Caco-2 (cell line): Measurements from ENCODE around the gene IFI16. TPM values are rescaled to one million over a fixed set of nuclear protein-coding genes. Genes with fewer than 3 reads are reported as not detected.

Source experiments
- BruUV-seq: library from RNA; stranded (reverse); fragments of 400-500 nt; replicated peaks from 2 replicates; lab custom pipeline; 2021; lab: Mats Ljungman, UMichigan
- CTCF ChIA-PET: fragments of 300-600 bp; sonication (Branson Sonifier 250); formaldehyde crosslinking; loops from one replicate; lab custom pipeline; 2022; ENCODE audit warnings: antibody characterized with exemption; lab: Charles Lee
- POLR2A ChIA-PET: fragments of 300-600 bp; sonication (Branson Sonifier 250); formaldehyde crosslinking; loops from one replicate; lab custom pipeline; 2022; ENCODE audit warnings: antibody characterized with exemption; lab: Charles Lee
- DNase-seq, 2 experiments: peaks; one replicate each; pipeline versions ENCODE4 v3.0.0 to v3.0.0-alpha.2; 2020 to 2022
- H3K27me3 ChIP-seq: replicated peaks from 2 replicates; pipeline ENCODE4 v1.6.0; 2011; ENCODE audit warnings: low read length; ENCODE audit not compliant: control insufficient read depth, insufficient read depth
- H3K36me3 ChIP-seq: 2 replicates; pipeline ENCODE4 v1.5.1; 2011; ENCODE audit warnings: low read length; ENCODE audit not compliant: control insufficient read depth, insufficient read depth
- H3K4me1 ChIP-seq: fragments of 250-450 bp; sonication (Bioruptor Pico); 2 replicates; pipeline ENCODE4 v1.5.1; 2020; ENCODE audit warnings: mild to moderate bottlenecking
- H3K4me3 ChIP-seq: 2 replicates; pipeline ENCODE4 v1.5.1; 2011; ENCODE audit warnings: low read depth, mild to moderate bottlenecking, control low read depth, low read length
- H3K9me3 ChIP-seq: fragments of 250-450 bp; sonication (Bioruptor Pico); 2 replicates; pipeline ENCODE4 v1.5.1; 2020; ENCODE audit warnings: mild to moderate bottlenecking, moderate library complexity
- H3K27ac Mint-ChIP-seq: one replicate; pipeline ENCODE4 v1.8.0; 2022; ENCODE audit warnings: mixed read lengths; ENCODE audit not compliant: unreplicated experiment
- H3K27me3 Mint-ChIP-seq: one replicate; pipeline ENCODE4 v1.8.0; 2022; ENCODE audit warnings: mixed read lengths; ENCODE audit not compliant: insufficient read depth, unreplicated experiment
- H3K36me3 Mint-ChIP-seq: one replicate; pipeline ENCODE4 v1.8.0; 2022; ENCODE audit warnings: mild to moderate bottlenecking, mixed read lengths; ENCODE audit not compliant: insufficient read depth, unreplicated experiment
- H3K4me1 Mint-ChIP-seq: one replicate; pipeline ENCODE4 v1.8.0; 2022; ENCODE audit warnings: low read depth, mixed read lengths; ENCODE audit not compliant: unreplicated experiment
- H3K4me3 Mint-ChIP-seq: one replicate; pipeline ENCODE4 v1.8.0; 2022; ENCODE audit warnings: mild to moderate bottlenecking, moderate library complexity, mixed read lengths; ENCODE audit not compliant: unreplicated experiment
- H3K9me3 Mint-ChIP-seq: one replicate; pipeline ENCODE4 v1.8.0; 2022; ENCODE audit warnings: mixed read lengths; ENCODE audit not compliant: unreplicated experiment
- intact Hi-C: fragments of 100-400 bp; cut with micrococcal nuclease; formaldehyde crosslinking; loops from one replicate; pipeline ENCODE4 v1.10.0; 2022; ENCODE audit not compliant: unreplicated experiment
- total RNA-seq: library from RNA; stranded (reverse); gene quantifications from 2 replicates; pipeline ENCODE4 v1.2.3, GENCODE V29; 2022
- TF ChIP-seq, protein P1 (sequence below), 2 experiments: fragments of 200-600 bp in 1 of 2; IDR thresholded peaks; 1 replicate in 1 of 2; 2 replicates in 1 of 2; pipeline versions ENCODE4 v1.5.1 to v1.8.0; 2011 to 2022; ENCODE audit warnings: antibody characterized with exemption in 1 of 2, control low read depth in 1 of 2, inconsistent platforms in 1 of 2, low read depth in 1 of 2, low read length in 1 of 2, mild to moderate bottlenecking in 1 of 2, moderate library complexity in 1 of 2; ENCODE audit not compliant: insufficient read depth in 1 of 2, severe bottlenecking in 1 of 2, unreplicated experiment in 1 of 2

Gene IFI16
- total RNA-seq, 1 experiment from 2014 or later: not detected

- CTCF ChIA-PET: no interaction called here
- intact Hi-C loops: no loop called here
- Histone ChIP-seq H3K4me3 (no peak overlapping the region), H3K4me1 (no peaks in the 10 kb centered on the region), H3K36me3 (no peaks in the 10 kb centered on the region), H3K9me3 (no peaks in the 10 kb centered on the region), H3K27me3 (no peaks in the 10 kb centered on the region)
- peaks cover 8% of the 10 kb centered on the region for H3K27me3 Mint-ChIP-seq
- H3K4me1 Mint-ChIP-seq: no peaks in the 10 kb centered on the region
- no peak overlapping the region for H3K27ac Mint-ChIP-seq
- no peak for DNase-seq
- TF ChIP-seq, protein P1, sequence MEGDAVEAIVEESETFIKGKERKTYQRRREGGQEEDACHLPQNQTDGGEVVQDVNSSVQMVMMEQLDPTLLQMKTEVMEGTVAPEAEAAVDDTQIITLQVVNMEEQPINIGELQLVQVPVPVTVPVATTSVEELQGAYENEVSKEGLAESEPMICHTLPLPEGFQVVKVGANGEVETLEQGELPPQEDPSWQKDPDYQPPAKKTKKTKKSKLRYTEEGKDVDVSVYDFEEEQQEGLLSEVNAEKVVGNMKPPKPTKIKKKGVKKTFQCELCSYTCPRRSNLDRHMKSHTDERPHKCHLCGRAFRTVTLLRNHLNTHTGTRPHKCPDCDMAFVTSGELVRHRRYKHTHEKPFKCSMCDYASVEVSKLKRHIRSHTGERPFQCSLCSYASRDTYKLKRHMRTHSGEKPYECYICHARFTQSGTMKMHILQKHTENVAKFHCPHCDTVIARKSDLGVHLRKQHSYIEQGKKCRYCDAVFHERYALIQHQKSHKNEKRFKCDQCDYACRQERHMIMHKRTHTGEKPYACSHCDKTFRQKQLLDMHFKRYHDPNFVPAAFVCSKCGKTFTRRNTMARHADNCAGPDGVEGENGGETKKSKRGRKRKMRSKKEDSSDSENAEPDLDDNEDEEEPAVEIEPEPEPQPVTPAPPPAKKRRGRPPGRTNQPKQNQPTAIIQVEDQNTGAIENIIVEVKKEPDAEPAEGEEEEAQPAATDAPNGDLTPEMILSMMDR (IDR thresholded peaks at IDR 0.05; ENCODE audit: insufficient read depth in 1 of 2, low read depth in 1 of 2, low read length in 1 of 2, severe bottlenecking in 1 of 2, unreplicated experiment in 1 of 2): no peak
- no peaks in the 10 kb centered on the region for H3K36me3 Mint-ChIP-seq
- BruUV-seq: no TSS peak
- POLR2A ChIA-PET: no interaction called here
- no peaks in the 10 kb centered on the region for H3K9me3 Mint-ChIP-seq
- H3K4me3 Mint-ChIP-seq: no peak overlapping the region
Measured at GRCh38 chr1:159091180-159091560, 81.5 kb downstream of the IFI16 start.

- H3K4me3 Mint-ChIP-seq: no peak overlapping the region
- no peaks in the 10 kb centered on the region for H3K36me3 ChIP-seq
- H3K9me3 Mint-ChIP-seq: no peaks in the 10 kb centered on the region
- ChIA-PET POLR2A (no interaction called here), CTCF (no interaction called here)
- BruUV-seq: no TSS peak
- H3K36me3 Mint-ChIP-seq: no peaks in the 10 kb centered on the region
- intact Hi-C loops: no loop called here
- TF ChIP-seq, protein P1 (IDR thresholded peaks at IDR 0.05; ENCODE audit: insufficient read depth in 1 of 2, low read depth in 1 of 2, low read length in 1 of 2, severe bottlenecking in 1 of 2, unreplicated experiment in 1 of 2): no peak
- H3K27me3 ChIP-seq: no peaks in the 10 kb centered on the region
- H3K4me1 Mint-ChIP-seq: no peaks in the 10 kb centered on the region
- peaks cover 8% of the 10 kb centered on the region for H3K27me3 Mint-ChIP-seq
- H3K4me1 ChIP-seq: no peaks in the 10 kb centered on the region
- no peaks in the 10 kb centered on the region for H3K9me3 ChIP-seq
- H3K4me3 ChIP-seq: no peak overlapping the region
- H3K27ac Mint-ChIP-seq: no peak overlapping the region
- DNase-seq: no peak
Measured at GRCh38 chr1:159091607-159092031, 81.9 kb downstream of the IFI16 start.

GRCh38 chr1:159092036-159092760 lies 82.5 kb downstream of the IFI16 start:
- Mint-ChIP-seq H3K27me3 (peaks cover 5% of the 10 kb centered on the region), H3K27ac (no peak overlapping the region), H3K4me3 (no peak overlapping the region), H3K36me3 (no peaks in the 10 kb centered on the region), H3K9me3 (no peaks in the 10 kb centered on the region), H3K4me1 (no peaks in the 10 kb centered on the region)
- intact Hi-C loops: no loop called here
- CTCF ChIA-PET: no interaction called here
- Histone ChIP-seq H3K9me3 (no peaks in the 10 kb centered on the region), H3K4me3 (no peak overlapping the region), H3K36me3 (no peaks in the 10 kb centered on the region), H3K27me3 (no peaks in the 10 kb centered on the region), H3K4me1 (no peaks in the 10 kb centered on the region)
- TF ChIP-seq, protein P1 (IDR thresholded peaks at IDR 0.05; ENCODE audit: insufficient read depth in 1 of 2, low read depth in 1 of 2, low read length in 1 of 2, severe bottlenecking in 1 of 2, unreplicated experiment in 1 of 2): no peak
- no TSS peak for BruUV-seq
- no peak for DNase-seq
- POLR2A ChIA-PET: no interaction called here
